Measurements from ENCODE around the gene MROH2A. TPM values are rescaled to one million over a fixed set of nuclear protein-coding genes. Genes with fewer than 3 reads are reported as not detected.

MROH2A gene
- total RNA-seq, 1 donor from 2014 or later, result not detected

DNA sequence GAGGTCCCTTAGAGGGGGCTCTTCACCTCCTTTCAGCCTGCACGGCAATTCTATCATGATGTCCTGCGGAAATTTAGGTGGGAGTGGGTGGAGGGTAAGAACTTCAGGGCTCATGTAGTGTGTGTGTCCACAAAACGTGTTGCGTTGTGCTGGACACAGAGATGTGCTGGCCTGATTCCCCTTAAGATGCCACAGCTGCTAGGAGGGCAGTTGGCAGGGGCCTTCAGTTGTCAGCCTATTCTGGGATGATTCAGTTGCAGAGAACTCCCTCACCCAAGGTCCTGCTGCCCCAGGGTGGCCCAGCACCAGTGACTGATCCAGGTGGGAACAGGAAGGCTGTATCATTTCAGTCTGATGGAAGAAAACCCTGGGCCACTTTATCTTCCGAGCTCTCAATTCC is 77.2 kb downstream of the MROH2A start:
- Mint-ChIP-seq H3K36me3 (ENCODE audit: low read depth) (no peaks in the 10 kb centered on the region), H3K4me3 (ENCODE audit: unreplicated experiment) (peak overlapping the region; percentile 29), H3K4me1 (ENCODE audit: low read depth) (peaks cover 34% of the 10 kb centered on the region), H3K27ac (ENCODE audit: unreplicated experiment) (peak overlapping the region; percentile 30), H3K9me3 (ENCODE audit: low read depth) (no peaks in the 10 kb centered on the region), H3K27me3 (ENCODE audit: low read depth) (no peaks in the 10 kb centered on the region)
- DNase-seq (ENCODE audit: low spot score), result no peak
- TF ChIP-seq, protein P1, sequence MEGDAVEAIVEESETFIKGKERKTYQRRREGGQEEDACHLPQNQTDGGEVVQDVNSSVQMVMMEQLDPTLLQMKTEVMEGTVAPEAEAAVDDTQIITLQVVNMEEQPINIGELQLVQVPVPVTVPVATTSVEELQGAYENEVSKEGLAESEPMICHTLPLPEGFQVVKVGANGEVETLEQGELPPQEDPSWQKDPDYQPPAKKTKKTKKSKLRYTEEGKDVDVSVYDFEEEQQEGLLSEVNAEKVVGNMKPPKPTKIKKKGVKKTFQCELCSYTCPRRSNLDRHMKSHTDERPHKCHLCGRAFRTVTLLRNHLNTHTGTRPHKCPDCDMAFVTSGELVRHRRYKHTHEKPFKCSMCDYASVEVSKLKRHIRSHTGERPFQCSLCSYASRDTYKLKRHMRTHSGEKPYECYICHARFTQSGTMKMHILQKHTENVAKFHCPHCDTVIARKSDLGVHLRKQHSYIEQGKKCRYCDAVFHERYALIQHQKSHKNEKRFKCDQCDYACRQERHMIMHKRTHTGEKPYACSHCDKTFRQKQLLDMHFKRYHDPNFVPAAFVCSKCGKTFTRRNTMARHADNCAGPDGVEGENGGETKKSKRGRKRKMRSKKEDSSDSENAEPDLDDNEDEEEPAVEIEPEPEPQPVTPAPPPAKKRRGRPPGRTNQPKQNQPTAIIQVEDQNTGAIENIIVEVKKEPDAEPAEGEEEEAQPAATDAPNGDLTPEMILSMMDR (IDR thresholded peaks at IDR 0.05), result no peak

- H3K4me3 Mint-ChIP-seq (ENCODE audit: unreplicated experiment), result no peak overlapping the region
- no peak overlapping the region for H3K27ac Mint-ChIP-seq (ENCODE audit: unreplicated experiment)
- peaks cover 34% of the 10 kb centered on the region for H3K4me1 Mint-ChIP-seq (ENCODE audit: low read depth)
- no peaks in the 10 kb centered on the region for H3K27me3 Mint-ChIP-seq (ENCODE audit: low read depth)
- no peaks in the 10 kb centered on the region for H3K36me3 Mint-ChIP-seq (ENCODE audit: low read depth)
- no peak for DNase-seq (ENCODE audit: low spot score)
- TF ChIP-seq, protein P1 (IDR thresholded peaks at IDR 0.05), result no peak
- no peaks in the 10 kb centered on the region for H3K9me3 Mint-ChIP-seq (ENCODE audit: low read depth)
These were observed 78.1 kb downstream of the MROH2A start for GRCh38 chr2:233856184-233856583.

DNA sequence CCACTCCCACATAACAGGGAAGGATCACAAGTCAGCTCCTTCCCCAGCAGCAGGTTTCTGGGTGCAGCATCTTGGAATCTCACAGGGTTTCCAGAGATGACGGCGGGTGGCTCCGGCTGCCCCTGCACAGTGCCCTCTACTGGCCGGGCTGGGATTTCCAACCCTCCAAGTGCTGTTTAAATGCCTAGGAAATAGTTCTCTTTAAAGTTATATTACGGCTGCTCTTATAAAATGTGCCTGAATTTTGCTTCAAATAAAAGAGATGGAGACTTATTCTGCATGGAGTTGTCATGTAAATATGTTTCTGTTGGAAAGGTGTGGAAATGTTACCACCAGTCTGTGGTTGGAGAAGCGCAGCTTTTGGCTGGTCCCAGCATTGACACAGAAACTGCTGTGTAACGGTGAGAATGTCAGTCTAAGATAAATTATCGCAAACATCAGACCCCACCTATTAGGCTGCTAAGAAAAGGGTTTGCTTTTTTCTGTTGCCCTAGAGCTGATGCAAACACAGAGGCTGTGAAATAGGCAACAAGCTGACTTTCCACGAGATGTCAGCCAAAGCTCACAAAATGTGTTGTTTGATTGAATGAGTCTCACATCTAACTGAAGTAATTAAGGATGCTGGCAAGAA is 79.5 kb downstream of the MROH2A start:
- H3K27ac Mint-ChIP-seq (ENCODE audit: unreplicated experiment), result no peak overlapping the region
- H3K9me3 Mint-ChIP-seq (ENCODE audit: low read depth), result peaks cover 1% of the 10 kb centered on the region
- TF ChIP-seq, protein P1 (IDR thresholded peaks at IDR 0.05), result peak; percentile 76
- DNase-seq (ENCODE audit: low spot score), result no peak
- H3K4me1 Mint-ChIP-seq (ENCODE audit: low read depth), result peaks cover 24% of the 10 kb centered on the region
- peaks cover 6% of the 10 kb centered on the region for H3K36me3 Mint-ChIP-seq (ENCODE audit: low read depth)
- no peaks in the 10 kb centered on the region for H3K27me3 Mint-ChIP-seq (ENCODE audit: low read depth)
- no peak overlapping the region for H3K4me3 Mint-ChIP-seq (ENCODE audit: unreplicated experiment)

DNA sequence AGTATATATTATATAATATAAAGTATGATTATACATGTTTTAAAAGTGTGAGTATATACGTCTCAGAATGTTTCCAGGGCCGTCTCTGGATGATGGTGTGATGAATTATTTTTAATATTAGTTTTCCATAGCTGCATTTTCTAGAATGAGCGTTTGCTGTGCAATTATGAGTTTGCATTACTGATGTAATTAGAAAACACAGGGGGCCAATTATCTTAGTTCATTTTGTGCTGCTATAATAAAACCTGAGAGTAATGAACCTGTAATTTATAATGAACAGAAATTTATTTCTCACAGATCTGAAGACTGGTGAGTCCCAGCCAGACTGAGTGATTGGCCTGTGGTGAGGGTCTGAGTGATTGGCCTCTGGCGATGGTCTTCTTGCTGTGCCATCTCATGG is 80.2 kb downstream of the MROH2A start:
- TF ChIP-seq, protein P1 (IDR thresholded peaks at IDR 0.05), result no peak

GRCh38 chr2:233862261-233862768 is 84.2 kb downstream of the MROH2A start:
- TF ChIP-seq, protein P1 (IDR thresholded peaks at IDR 0.05), result no peak
- Mint-ChIP-seq H3K36me3 (ENCODE audit: low read depth) (peaks cover 17% of the 10 kb centered on the region), H3K9me3 (ENCODE audit: low read depth) (peaks cover 24% of the 10 kb centered on the region), H3K4me1 (ENCODE audit: low read depth) (peaks cover 3% of the 10 kb centered on the region), H3K27ac (ENCODE audit: unreplicated experiment) (no peak overlapping the region), H3K4me3 (ENCODE audit: unreplicated experiment) (no peak overlapping the region), H3K27me3 (ENCODE audit: low read depth) (no peaks in the 10 kb centered on the region)
- no peak for DNase-seq (ENCODE audit: low spot score)

More for the DNA sequence above, 80.2 kb downstream of the MROH2A start:
- Mint-ChIP-seq H3K36me3 (ENCODE audit: low read depth) (peaks cover 6% of the 10 kb centered on the region), H3K4me1 (ENCODE audit: low read depth) (peaks cover 17% of the 10 kb centered on the region), H3K27me3 (ENCODE audit: low read depth) (no peaks in the 10 kb centered on the region), H3K4me3 (ENCODE audit: unreplicated experiment) (no peak overlapping the region), H3K27ac (ENCODE audit: unreplicated experiment) (no peak overlapping the region), H3K9me3 (ENCODE audit: low read depth) (peaks cover 7% of the 10 kb centered on the region)
- no peak for DNase-seq (ENCODE audit: low spot score)
